Trophoblast cell (in vitro differentiated cells and primary cell): ENCODE results near the gene EHMT1.
"Not testable (repeated sequence)": the region's sequence is repeated elsewhere in the genome, so short reads cannot be mapped to it uniquely, and the experiment has no call there.

Experiments
- DNase-seq, 2 donors: peaks; one replicate each; pipeline ENCODE4 v3.0.0-alpha.2; 2016
- H2AFZ ChIP-seq: 2 replicates; pipeline ENCODE4 v1.6.1; 2013; ENCODE audit warnings: low read length, moderate library complexity, mild to moderate bottlenecking; ENCODE audit not compliant: insufficient read depth, poor library complexity
- H2AK5ac ChIP-seq: 2 replicates; pipeline ENCODE4 v1.6.1; 2013; ENCODE audit warnings: mild to moderate bottlenecking, low read length
- H2BK120ac ChIP-seq: 2 replicates; pipeline ENCODE4 v1.6.1; 2013; ENCODE audit warnings: low read length, mild to moderate bottlenecking, moderate library complexity; ENCODE audit not compliant: insufficient read depth, poor library complexity
- H2BK12ac ChIP-seq: 2 replicates; pipeline ENCODE4 v1.6.1; 2013; ENCODE audit warnings: mild to moderate bottlenecking, low read length, moderate library complexity
- H2BK5ac ChIP-seq: 2 replicates; pipeline ENCODE4 v1.6.1; 2013; ENCODE audit warnings: low read length, low read depth, moderate library complexity, mild to moderate bottlenecking; ENCODE audit not compliant: poor library complexity
- H3K14ac ChIP-seq: 2 replicates; pipeline ENCODE4 v1.6.1; 2013; ENCODE audit warnings: mild to moderate bottlenecking, low read length
- H3K18ac ChIP-seq: 2 replicates; pipeline ENCODE4 v1.6.1; 2013; ENCODE audit warnings: mild to moderate bottlenecking, low read length
- H3K23ac ChIP-seq: 2 replicates; pipeline ENCODE4 v1.6.1; 2013; ENCODE audit warnings: low read length
- H3K27ac ChIP-seq: 2 replicates; pipeline ENCODE4 v1.5.1; 2013; ENCODE audit warnings: low read depth, mild to moderate bottlenecking, inconsistent platforms, low read length, moderate library complexity
- H3K27me3 ChIP-seq: 2 replicates; pipeline ENCODE4 v1.6.1; 2013; ENCODE audit warnings: inconsistent platforms, mild to moderate bottlenecking, low read length, moderate library complexity; ENCODE audit not compliant: insufficient read depth
- H3K36me3 ChIP-seq, 2 experiments: 1 replicate in 1 of 2; 2 replicates in 1 of 2; pipeline ENCODE4 v1.6.1; 2013; ENCODE audit warnings: low read length in 2 of 2, mild to moderate bottlenecking in 2 of 2, moderate library complexity in 1 of 2; ENCODE audit not compliant: insufficient read depth in 2 of 2, control insufficient read depth in 1 of 2
- H3K4ac ChIP-seq: 2 replicates; pipeline ENCODE4 v1.6.1; 2013; ENCODE audit warnings: low read depth, mild to moderate bottlenecking, low read length, moderate library complexity
- H3K4me1 ChIP-seq, 2 experiments: 1 replicate in 1 of 2; 2 replicates in 1 of 2; pipeline ENCODE4 v1.6.1; 2013; ENCODE audit warnings: low read length in 2 of 2, mild to moderate bottlenecking in 2 of 2, moderate library complexity in 1 of 2; ENCODE audit not compliant: insufficient read depth in 2 of 2, control insufficient read depth in 1 of 2
- H3K4me2 ChIP-seq: 2 replicates; pipeline ENCODE4 v1.6.1; 2013; ENCODE audit warnings: inconsistent platforms, mild to moderate bottlenecking, low read length, moderate library complexity
- H3K4me3 ChIP-seq: 2 replicates; pipeline ENCODE4 v1.5.1; 2013; ENCODE audit warnings: mild to moderate bottlenecking, low read depth, low read length, inconsistent platforms
- H3K79me1 ChIP-seq: one replicate; pipeline ENCODE4 v1.6.1; 2013; ENCODE audit warnings: low read length
- H3K79me2 ChIP-seq: 2 replicates; pipeline ENCODE4 v1.6.1; 2013; ENCODE audit warnings: low read length, mild to moderate bottlenecking; ENCODE audit not compliant: control insufficient read depth, insufficient read depth, poor library complexity
- H3K9ac ChIP-seq: 2 replicates; pipeline ENCODE4 v1.6.1; 2013; ENCODE audit warnings: mild to moderate bottlenecking, low read length
- H3K9me3 ChIP-seq: 2 replicates; pipeline ENCODE4 v1.6.1; 2013; ENCODE audit warnings: low read depth, mild to moderate bottlenecking, control low read depth, inconsistent platforms, low read length; ENCODE audit not compliant: insufficient read depth
- H4K12ac ChIP-seq: 2 replicates; pipeline ENCODE4 v1.6.1; 2013; ENCODE audit warnings: low read depth, mild to moderate bottlenecking, low read length, moderate library complexity
- H4K8ac ChIP-seq: 2 replicates; pipeline ENCODE4 v1.6.1; 2013; ENCODE audit warnings: low read depth, mild to moderate bottlenecking, low read length, moderate library complexity
- H4K91ac ChIP-seq: one replicate; pipeline ENCODE4 v1.6.1; 2013; ENCODE audit warnings: low read depth, mild to moderate bottlenecking, low read length, moderate library complexity
- WGBS: extraction: QIAGEN DNeasy Blood & Tissue Kit; methylation state at CpG from one replicate; pipeline ENCODE4 v1.1.7; 2013; ENCODE audit warnings: missing lambda C conversion rate; ENCODE audit not compliant: insufficient read length, insufficient coverage; ENCODE audit errors: extremely low coverage; 5-methylcytosine and 5-hydroxymethylcytosine counted together

EHMT1 gene

DNA sequence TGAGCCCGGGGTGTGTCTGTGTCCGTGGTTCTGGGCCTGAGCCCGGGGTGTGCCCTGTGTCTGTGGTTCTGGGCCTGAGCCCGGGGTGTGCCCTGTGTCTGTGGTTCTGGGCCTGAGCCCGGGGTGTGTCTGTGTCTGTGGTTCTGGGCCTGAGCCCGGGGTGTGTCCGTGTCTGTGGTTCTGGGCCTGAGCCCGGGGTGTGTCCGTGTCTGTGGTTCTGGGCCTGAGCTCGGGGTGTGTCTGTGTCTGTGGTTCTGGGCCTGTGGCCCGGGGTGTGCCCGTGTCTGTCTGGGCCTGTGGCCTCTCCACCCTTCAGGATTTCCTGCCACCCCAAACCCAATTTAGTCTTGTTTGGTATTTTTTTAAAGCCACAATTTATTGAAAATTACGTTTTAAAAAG is 104.6 kb downstream of the EHMT1 start:
- not testable (repeated sequence) for H3K4me3 ChIP-seq, H3K18ac ChIP-seq, H2BK5ac ChIP-seq

GRCh38 chr9:137723783-137724445 is 105.1 kb downstream of the EHMT1 start:
- Histone ChIP-seq H3K79me1 (peaks cover 2% of the 10 kb centered on the region), H2AFZ (no peak overlapping the region), H2BK12ac (no peak overlapping the region), H3K4me3 (no peak overlapping the region), H3K36me3 (peaks cover 29 to 37% of the 10 kb centered on the region in 2 experiments), H4K8ac (no peak overlapping the region), H3K27ac (peak overlapping the region; percentile 31), H3K9me3 (peaks cover 7% of the 10 kb centered on the region), H2BK5ac (no peak overlapping the region), H3K4me1 (peaks cover 6 to 8% of the 10 kb centered on the region in 2 experiments), H3K23ac (no peak overlapping the region), H2AK5ac (no peak overlapping the region), H3K27me3 (no peaks in the 10 kb centered on the region), H3K18ac (no peak overlapping the region), H3K4ac (peak overlapping the region; percentile 30), H3K9ac (no peak overlapping the region), H4K12ac (no peak overlapping the region), H4K91ac (no peak overlapping the region), H2BK120ac (no peak overlapping the region), H3K14ac (no peak overlapping the region), H3K4me2 (no peak overlapping the region), H3K79me2 (peaks cover 4% of the 10 kb centered on the region)
- no CpG with 5 or more reads among the region's 15 CpGs for WGBS
- DNase-seq = peak in 1 of 2 donors; percentile 15

More for the DNA sequence above, 104.6 kb downstream of the EHMT1 start:
- H3K9me3 ChIP-seq, H3K23ac ChIP-seq, H3K4ac ChIP-seq, H4K12ac ChIP-seq, H3K4me2 ChIP-seq, H3K79me2 ChIP-seq, H4K8ac ChIP-seq, H2BK120ac ChIP-seq, H2AK5ac ChIP-seq, H2AFZ ChIP-seq, H3K14ac ChIP-seq, H4K91ac ChIP-seq, DNase-seq, H3K4me1 ChIP-seq, H3K27me3 ChIP-seq, H2BK12ac ChIP-seq, H3K9ac ChIP-seq, H3K79me1 ChIP-seq: not testable (repeated sequence)
- WGBS = no CpG with 5 or more reads among the region's 13 CpGs
- Histone ChIP-seq H3K27ac (peak overlapping the region; percentile 31), H3K36me3 (peaks cover 23 to 32% of the 10 kb centered on the region in 2 experiments)

DNA sequence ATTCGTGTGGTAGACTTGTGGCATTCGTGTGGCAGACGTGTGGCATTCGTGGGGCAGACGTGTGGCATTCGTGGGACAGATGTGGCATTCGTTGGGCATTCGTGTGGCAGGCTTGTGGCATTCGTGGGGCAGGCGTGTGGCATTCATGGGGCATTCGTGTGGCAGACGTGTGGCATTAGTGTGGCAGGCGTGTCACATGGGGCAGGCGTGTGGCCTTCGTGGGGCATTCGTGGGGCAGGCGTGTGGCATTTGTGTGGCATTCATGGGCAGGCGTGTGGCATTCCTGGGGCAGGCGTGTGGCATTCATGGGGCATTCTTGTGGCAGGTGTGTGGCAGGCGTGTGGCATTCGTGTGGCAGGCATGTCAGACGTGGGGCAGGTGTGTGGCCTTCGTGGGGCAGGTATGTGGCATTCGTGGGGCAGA is 106.0 kb downstream of the EHMT1 start:
- H3K36me3 ChIP-seq = peaks cover 25 to 35% of the 10 kb centered on the region in 2 experiments
- no peak overlapping the region for H2BK12ac ChIP-seq
- H2AK5ac ChIP-seq = no peak overlapping the region
- peaks cover 5% of the 10 kb centered on the region for H3K9me3 ChIP-seq
- H3K79me2 ChIP-seq = peaks cover 4% of the 10 kb centered on the region
- no peak overlapping the region for H3K9ac ChIP-seq
- no peak overlapping the region for H2BK5ac ChIP-seq
- no peak overlapping the region for H2BK120ac ChIP-seq
- no peak overlapping the region for H3K4me2 ChIP-seq
- no peak overlapping the region for H4K8ac ChIP-seq
- peaks cover 2% of the 10 kb centered on the region for H3K79me1 ChIP-seq
- no peak overlapping the region for H3K27ac ChIP-seq
- no peak overlapping the region for H3K23ac ChIP-seq
- H3K4me3 ChIP-seq = peak overlapping the region; percentile 18
- no peaks in the 10 kb centered on the region for H3K27me3 ChIP-seq
- H4K12ac ChIP-seq = no peak overlapping the region
- peak overlapping the region; percentile 12 for H3K18ac ChIP-seq
- no peak overlapping the region for H3K14ac ChIP-seq
- H2AFZ ChIP-seq = no peak overlapping the region
- peak overlapping the region; percentile 25 for H3K4ac ChIP-seq
- no CpG with 5 or more reads among the region's 24 CpGs for WGBS
- no peak for DNase-seq
- no peak overlapping the region for H4K91ac ChIP-seq
- peaks cover 6 to 8% of the 10 kb centered on the region in 2 experiments for H3K4me1 ChIP-seq

DNA sequence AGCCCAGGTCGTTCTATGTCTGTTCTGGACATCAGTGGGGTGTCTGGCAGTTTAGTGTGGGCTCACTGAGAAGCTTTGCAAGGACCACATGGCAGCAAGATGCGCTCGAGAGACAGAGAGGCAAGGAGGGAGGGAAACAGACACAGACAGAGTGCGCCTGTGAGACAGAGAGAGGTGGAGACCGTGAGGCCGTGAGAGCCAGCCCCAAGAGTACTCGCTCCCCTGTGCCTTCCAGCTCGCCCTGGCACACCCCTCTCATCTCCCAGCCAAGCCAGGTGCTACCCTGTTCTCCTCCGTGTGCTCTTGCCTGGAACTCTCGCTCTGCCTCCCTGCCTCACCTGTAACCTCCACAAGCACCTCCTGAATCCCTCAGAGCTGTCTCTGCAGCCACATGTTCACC is 106.8 kb downstream of the EHMT1 start:
- H3K4ac ChIP-seq = no peak overlapping the region

More for the DNA sequence above, 106.8 kb downstream of the EHMT1 start:
- no peak overlapping the region for H3K9ac ChIP-seq
- no peaks in the 10 kb centered on the region for H3K27me3 ChIP-seq
- no CpG with 5 or more reads among the region's 10 CpGs for WGBS
- H3K79me2 ChIP-seq = peaks cover 4% of the 10 kb centered on the region
- no peak overlapping the region for H4K8ac ChIP-seq
- H2BK120ac ChIP-seq = no peak overlapping the region
- H3K4me1 ChIP-seq = peaks cover 6 to 8% of the 10 kb centered on the region in 2 experiments
- H3K9me3 ChIP-seq = peaks cover 5% of the 10 kb centered on the region
- H4K12ac ChIP-seq = no peak overlapping the region
- peaks cover 2% of the 10 kb centered on the region for H3K79me1 ChIP-seq
- no peak overlapping the region for H4K91ac ChIP-seq
- no peak overlapping the region for H2AFZ ChIP-seq
- peak overlapping the region; percentile 10 for H3K18ac ChIP-seq
- no peak overlapping the region for H2BK12ac ChIP-seq
- no peak overlapping the region for H3K27ac ChIP-seq
- no peak overlapping the region for H3K23ac ChIP-seq
- H3K14ac ChIP-seq = no peak overlapping the region
- no peak overlapping the region for H2AK5ac ChIP-seq
- DNase-seq = no peak
- H3K4me2 ChIP-seq = no peak overlapping the region
- peaks cover 24 to 38% of the 10 kb centered on the region in 2 experiments for H3K36me3 ChIP-seq
- no peak overlapping the region for H2BK5ac ChIP-seq
- H3K4me3 ChIP-seq = no peak overlapping the region
